ENCODE measurements around the gene ZNF844.

DNA sequence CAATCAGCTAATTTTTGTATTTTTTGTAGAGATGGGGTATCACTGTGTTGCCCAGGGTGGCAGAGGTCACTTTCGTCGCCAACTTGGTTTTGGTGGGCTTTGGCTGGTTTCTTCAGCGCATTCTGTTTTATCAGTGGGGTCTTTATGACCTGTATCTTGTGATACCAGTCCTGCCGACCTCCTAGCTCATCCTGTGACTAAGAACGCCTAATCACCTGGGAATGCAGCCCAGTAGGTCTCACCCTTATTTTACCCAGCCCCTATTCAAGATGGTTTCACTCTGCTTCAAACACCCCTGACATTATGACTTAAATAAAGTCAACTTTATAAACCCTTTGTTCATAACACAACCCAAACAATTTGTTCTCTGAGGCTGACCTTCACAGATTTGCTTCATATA is 8.7 kb upstream of the ZNF844 start:
- TF ChIP-seq POLR2A (IDR thresholded peaks at IDR 0.05; ENCODE audit: low read length) (no peak), GATA1 (IDR thresholded peaks at IDR 0.05; ENCODE audit: low read depth, low read length) (no peak)

All from erythroblast (primary cell).